NCI-H2029 treated with DMSO at 0.1 percent for 48 hours (cell line): ENCODE results near the gene CPHXL2.

Source experiments
- DNase-seq: peaks from one replicate; lab custom pipeline; 2025; lab: John Stamatoyannopoulos, UW

The CPHXL2 gene

DNA sequence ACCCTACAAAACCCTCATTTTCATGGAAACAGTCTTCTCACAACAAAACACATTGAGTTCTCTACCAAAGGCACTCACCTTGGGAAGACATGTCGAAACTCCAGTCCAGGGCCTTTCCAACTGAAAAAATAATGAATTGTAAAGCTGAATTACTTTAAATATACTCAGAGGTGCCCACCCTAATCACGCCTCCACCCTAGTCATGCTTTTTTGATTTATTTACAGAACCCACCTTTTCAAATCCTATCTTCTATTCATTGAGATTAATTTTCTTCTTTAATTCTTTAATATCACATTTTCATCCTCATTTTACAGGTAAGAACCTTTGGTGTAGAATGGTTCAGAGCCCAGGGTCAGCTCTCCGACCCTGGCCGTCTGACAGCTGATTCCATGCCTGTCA lies at the start of gene CPHXL2:
CPHXL2 (minus strand) TSS at position 101 of the 400 bp plus-strand sequence; CDS start at position 91, 10 bp downstream.
- DNase-seq, result no peak

DNA sequence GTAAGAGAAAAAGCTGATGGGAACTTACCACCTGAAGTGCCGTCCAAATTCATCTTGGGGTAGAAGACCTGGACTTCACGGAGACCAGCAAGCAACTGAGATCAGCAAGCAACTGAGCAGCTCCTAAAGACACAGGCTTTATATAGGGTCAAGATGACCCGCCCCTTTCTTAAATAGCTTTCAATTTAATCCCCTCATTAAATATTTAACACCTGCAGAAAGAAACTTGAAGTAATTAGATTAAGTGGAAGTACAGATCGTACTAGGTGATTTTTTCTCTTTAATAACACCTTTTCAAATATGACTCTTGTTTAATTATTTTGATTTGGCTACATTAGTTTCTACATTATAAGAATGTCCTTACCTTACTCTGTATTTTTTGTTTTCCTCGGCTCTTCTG lies 49.6 kb upstream of the CPHXL2 start, which contains the start of gene CPHXL:
CPHXL (minus strand) TSS at position 101 of the 400 bp plus-strand sequence; CDS start at position 53, 48 bp downstream.
- DNase-seq, result no peak

DNA sequence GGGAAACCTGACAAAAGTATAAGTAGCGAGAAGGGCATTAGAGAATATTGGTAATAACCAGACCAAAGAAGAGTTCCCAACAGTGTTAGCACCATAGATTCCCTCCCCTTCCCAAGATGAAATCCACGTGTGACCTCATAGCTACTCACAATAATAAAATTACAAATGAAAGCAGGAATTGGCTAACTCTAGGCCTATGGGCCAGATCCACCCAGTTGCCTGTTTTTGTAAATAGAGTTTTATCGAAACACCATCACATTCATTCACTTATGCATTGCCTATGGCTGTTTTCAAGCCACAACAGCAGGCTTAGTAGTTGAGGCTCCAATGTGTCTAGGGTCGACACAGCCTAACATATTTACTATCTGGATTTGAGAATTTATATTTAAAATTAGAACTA lies 41.6 kb upstream of the CPHXL2 start:
- DNase-seq, result no peak

DNA sequence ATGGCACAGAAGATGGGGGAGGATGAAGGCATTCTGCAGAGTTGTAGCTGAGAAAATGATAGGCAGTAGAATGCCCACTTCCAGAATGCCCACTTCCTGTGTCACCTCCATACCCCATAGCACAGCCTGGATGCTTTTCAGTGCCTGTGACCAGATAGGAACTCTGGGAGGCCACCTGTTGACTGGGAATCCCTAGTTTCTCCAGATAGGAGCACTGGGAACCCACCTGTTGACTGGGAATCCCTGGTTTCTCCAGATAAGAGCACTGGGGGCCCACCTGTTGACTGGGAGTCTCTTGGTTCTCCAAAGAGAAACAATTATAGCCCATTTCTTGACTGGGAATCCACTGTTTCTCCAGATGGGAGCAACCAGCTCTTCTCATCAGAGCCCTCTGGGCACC lies 37.9 kb upstream of the CPHXL2 start:
- no peak for DNase-seq

DNA sequence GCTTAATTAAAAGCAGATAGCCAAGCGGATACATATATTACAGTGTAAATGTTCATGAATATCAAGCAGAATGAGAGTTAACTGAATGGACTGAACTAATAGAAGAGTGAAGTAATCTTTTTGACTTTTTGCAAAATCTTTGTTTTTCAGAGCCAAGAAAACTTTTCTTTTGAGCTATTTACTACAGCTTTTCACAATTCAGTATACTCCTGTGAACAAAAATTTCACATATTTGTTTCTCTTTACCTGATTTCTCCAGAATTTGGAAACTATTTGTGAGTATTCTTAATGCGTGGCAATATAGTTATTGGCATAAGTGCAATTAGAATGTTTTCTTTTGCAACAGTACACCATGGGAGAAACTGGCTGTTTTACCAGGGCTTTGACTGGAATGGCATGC lies 33.5 kb upstream of the CPHXL2 start:
- DNase-seq, result no peak

DNA sequence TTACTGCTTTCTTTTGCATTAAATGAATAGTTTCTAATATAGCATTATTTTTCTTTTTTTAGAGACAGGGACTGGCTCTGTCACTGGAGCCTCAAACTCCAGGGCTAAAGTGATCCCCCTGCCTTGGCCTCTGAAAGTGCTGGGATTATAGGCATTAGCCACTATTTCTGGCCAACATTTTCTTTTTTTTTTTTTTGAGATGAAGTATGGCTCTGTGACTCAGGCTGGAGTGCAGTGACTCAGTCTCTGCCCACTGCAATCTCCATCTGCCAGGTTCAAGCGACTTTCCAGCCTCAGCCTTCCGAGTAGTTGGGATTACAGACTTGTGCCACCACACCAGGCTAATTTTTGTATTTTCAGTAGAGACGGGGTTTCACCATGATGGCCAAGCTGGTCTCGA lies 26.5 kb upstream of the CPHXL2 start:
- DNase-seq, result no peak

DNA sequence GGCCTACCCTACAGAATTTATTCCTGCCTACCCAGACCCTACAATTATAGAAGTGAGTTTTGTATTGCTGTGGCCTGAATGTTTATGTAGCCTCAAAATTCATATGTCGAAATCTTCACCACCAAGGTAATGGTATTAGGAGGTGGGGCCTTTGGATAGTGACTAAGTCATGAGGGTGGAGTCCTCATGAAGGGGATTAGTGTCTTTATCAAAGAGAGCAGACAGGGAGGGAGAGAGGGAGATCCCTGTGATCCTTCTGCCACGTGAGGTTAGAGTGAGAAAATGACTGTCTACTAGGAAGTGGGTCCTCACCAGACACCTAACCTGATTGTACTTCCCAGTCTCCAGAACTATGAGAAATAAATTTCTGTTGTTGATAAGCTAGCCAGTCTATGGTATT lies 25.4 kb upstream of the CPHXL2 start:
- no peak for DNase-seq

DNA sequence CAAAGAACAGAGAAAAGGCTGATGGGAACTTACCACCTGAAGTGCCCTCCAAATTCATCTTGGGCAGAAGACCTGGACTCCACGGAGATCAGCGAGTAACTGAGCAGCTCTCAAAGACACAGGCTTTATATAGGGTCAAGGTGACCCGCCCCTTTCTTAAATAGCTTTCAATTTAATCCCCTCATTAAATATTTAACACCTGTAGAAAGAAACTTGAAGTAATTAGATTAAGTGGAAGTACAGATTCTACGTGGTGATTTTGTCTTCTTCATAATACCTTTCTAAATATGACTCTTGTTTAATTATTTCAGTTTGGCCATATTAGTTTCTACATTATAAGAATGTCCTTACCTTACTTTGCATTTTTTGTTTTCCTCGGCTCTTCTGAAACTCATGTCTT lies 24.6 kb upstream of the CPHXL2 start, which contains the start of gene DUXB:
DUXB (minus strand) TSS at position 101 of the 400 bp plus-strand sequence; CDS start at position 58, 43 bp downstream.
- no peak for DNase-seq

DNA sequence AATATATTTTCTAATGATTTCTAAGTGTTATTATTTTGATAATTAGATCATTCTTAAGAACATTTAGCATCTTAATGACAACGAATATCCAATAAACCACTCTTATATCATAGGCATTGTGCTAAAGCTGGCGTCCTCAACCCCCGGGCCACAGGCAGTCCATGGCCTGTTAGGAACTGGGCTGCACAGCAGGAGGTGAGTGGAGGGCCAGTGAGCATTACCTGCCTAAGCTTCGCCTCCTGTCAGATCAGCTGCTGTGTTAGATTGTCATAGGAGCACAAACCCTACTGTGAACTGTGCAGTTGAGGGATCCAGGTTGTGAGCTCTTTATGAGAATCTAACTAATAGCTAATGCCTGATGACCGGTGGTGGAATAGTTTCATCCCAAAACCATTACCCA lies 20.8 kb upstream of the CPHXL2 start:
- no peak for DNase-seq

DNA sequence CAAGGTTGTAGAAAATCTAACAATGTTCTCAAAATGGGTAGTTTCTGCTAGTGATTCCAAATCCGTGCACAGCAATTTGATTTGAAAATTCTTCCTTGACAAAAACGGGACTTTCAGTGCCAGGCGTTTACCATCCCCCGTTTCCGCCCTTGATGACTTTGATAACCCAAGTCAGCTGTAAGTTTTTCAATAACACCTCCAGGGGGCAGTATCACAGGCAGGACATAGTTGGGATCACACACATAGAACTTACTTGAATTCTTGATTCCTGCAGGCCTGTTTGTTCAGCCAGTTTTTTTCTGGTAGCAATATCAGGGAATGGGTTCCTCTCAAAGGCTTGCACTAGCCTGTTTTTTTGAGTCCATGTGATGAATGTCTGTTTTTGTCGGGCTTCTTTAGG lies 18.9 kb upstream of the CPHXL2 start:
- no peak for DNase-seq

DNA sequence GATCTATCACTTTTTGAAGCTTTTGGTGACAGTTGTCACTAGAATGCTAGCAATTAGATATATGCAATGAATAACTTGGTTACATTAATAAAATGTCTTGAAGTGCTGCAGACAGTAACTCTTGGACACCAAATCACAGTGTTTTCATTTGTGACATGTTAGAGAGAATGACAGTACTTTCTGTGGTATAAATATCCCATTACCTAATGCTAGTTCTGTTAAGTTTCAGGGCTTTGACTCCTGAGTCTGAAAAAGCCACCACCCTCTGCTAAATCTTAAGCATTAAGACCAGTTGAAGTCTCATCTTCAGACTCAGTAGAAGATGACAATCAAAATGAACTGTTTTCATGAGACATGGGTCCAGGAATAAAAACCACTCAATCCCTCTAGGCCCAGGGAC lies 10.6 kb upstream of the CPHXL2 start:
- no peak for DNase-seq

DNA sequence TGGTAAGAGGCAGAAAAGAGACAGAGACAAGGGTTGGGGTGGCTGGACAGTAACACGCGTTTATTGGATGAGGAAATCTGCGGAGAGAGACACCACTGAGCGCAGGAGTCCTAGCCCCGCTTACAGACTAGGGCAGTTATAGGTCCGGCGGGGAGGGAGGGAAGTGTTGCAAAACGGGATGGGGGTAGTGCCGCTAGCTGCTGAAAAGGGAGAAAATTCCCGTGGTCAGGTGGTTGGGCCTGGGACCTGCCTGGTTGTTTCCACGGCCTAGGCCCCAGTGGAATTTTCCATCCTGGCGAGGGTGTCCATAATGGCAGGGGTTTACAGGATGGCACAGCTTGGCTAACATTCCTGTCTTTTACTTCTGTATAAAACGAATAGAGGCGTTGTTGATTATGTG lies 5.5 kb upstream of the CPHXL2 start:
- DNase-seq, result no peak

DNA sequence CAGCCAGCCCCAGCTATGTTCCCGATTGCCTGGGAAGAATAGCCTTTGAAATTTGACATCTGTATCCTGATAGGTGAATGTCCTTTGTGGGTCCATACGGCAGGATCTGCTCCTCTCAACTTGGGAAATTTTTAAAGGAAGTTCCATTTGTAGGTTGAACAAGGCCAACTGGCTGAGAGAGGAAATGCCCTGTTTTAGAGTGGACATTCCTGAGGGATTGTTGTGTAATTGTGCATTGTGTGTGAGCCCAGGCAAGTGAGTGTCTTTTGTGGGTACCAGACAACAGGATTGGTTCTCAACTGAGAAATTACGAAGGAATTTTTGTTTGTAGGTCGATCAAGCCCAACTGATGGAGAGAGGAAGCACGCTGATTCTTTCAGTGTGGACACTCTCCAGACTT lies 2.6 kb upstream of the CPHXL2 start:
- DNase-seq, result no peak

DNA sequence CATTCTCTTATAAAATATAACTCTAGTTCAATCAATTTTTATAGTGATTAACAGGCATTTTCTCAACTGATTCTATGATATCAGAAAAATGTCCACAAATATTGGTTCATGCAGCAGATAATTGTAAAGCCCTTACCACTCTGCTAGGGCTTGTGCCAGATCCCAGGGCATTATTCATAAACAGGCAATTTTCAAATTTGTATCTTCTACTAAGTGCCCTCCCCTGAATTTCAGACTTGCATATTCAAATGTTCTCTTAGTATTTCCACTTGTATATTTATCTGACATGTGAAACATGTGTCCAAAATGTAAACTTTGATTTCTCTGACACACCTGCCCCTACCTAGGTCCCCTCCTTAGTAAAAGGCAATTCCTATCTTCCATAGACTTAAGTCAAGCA lies 9.3 kb downstream of the CPHXL2 start:
- DNase-seq, result no peak

DNA sequence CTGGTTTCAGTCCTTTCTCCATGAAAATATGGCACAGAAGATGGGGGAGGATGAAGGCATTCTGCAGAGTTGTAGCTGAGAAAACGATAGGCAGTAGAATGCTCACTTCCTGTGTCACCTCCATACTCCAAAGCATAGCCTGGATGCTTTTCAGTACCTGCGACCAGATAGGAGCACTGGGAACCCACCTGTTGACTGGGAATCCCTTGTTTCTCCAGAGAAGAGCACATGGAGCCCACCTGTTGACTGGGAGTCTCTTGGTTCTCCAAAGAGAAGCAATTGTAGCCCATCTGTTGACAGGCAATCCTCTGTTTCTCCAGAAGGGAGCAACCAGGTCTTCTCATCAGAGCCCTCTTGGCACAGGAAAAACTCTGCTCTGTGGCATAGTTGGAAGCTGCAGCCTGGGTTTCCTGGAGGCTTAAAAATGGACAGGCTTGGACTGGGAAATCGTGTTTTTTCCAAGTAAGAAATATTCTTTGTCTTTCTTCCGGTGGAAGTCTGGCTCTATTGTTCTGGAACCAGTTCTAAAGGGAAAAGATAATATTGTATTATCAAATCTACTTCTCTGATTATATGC lies 16.0 kb downstream of the CPHXL2 start:
- no peak for DNase-seq

DNA sequence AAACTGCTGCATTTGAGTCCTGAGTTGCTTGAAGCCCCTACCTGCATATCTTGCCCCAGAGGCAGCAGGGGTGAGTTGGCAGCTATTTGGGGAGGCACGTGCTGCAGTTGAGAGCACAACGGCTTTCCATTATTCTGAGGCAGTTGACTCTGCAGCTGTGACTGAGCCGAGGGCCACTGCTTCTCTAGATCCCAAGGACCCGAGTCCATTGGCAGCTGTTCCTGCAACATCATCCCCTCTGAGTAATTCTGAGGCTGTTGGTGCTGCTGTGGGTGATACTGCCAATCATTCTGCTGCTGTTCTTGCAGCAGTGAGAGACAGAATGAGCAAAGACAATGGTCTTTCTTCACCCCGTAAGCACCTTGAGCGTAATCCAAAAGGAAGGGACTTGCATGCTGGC lies 16.5 kb downstream of the CPHXL2 start:
- DNase-seq, result no peak

DNA sequence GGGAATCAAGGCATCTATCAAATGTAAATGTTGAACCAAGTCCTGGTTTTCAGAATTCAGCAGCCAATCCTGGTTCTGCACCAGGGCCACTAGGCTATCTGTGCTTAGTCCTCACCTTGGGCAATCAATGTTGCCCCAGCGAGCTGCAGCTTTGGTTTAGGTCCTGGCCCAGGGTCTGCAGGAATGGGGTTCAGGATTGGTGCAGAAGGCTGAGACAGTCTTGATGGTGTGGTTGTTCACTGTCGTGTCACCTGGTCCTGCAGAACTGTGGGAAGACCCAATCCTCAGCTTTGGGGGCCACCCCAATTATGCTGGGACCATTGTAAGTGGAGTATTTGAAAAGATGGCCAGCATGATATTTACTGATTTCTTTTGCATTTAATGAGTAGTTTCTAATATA lies 18.6 kb downstream of the CPHXL2 start:
- no peak for DNase-seq

DNA sequence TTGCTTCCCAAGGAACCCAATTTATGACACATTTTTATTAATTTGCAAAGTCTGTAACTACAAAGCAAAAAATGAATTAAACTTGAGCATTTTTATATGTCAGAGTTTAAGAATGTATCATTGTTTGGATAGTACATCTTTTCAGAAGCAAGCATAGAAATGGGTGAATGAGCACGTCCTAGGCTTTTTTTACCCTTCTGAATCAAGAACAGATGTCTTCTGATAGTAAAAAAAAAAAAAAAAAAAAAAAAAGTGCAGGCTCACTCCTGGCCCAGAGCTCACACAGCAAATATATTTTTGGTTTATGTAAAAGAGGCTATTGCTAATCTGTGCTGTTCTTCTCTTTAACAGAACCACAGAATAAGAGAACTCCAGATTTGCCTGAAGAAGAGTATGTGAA lies 22.9 kb downstream of the CPHXL2 start:
- DNase-seq, result no peak

DNA sequence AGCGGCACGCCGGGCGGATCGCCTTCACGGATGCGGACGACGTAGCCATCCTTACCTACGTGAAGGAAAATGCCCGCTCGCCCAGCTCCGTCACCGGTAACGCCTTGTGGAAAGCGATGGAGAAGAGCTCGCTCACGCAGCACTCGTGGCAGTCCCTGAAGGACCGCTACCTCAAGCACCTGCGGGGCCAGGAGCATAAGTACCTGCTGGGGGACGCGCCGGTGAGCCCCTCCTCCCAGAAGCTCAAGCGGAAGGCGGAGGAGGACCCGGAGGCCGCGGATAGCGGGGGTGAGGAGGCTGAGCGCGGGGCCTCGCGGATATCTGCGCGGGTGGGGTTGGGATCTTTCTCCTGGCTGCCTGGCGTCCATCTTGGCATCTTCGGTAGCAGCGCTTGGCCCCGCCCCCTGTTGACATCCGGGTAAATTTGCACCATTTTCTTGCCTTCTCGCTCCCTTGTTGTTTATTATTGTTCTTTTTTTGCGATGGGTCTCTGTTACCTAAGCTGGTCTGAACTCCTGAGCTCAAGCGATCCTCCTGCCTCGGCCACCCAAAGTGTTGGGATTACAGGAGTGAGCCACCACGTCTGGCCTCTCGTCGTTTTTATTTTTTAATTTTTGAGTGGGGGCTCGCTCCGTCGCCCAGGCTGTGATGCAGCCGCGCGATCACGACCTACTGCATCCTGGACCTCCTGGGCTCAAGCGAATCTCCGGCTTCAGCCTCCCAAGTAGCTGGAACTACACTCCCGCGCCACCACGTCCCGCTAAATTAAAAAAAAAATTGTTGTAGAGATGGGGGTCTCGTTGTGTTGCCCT lies 28.3 kb downstream of the CPHXL2 start:
- no peak for DNase-seq

DNA sequence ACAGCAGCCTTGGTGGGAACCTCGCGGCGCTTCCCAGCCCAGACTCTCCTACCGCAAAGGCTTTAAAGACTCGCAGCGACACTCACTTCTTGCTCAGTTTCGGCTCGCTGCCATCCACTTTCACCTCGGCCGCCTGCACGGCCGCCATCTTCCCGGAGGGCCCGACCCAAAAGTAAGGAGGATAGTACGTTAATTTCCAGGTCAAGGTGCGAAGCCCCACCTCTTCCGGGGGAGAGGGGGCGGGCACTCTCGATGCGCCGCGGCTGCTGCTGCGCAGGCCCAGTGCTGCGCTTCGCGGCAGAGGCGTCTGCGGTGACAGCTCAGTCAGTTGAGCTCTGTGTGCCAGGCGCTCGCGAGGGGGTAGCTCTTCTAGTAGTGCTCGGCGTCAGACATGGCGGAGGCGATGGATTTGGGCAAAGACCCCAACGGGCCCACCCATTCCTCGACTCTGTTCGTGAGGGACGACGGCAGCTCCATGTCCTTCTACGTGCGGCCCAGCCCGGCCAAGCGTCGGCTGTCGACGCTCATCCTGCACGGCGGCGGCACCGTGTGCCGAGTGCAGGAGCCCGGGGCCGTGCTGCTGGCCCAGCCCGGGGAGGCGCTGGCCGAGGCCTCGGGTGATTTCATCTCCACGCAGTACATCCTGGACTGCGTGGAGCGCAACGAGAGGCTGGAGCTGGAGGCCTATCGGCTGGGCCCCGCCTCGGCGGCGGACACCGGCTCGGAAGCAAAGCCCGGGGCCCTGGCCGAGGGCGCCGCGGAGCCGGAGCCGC lies 29.1 kb downstream of the CPHXL2 start, which contains the start of the genes KARS1 and TERF2IP:
KARS1 (minus strand) TSS at position 174 of the 773 bp plus-strand sequence; CDS start at position 148, 26 bp downstream.
TERF2IP (plus strand) TSS at position 282 of the 773 bp plus-strand sequence; CDS start at position 392, 110 bp downstream.
- peak; percentile 29 for DNase-seq

DNA sequence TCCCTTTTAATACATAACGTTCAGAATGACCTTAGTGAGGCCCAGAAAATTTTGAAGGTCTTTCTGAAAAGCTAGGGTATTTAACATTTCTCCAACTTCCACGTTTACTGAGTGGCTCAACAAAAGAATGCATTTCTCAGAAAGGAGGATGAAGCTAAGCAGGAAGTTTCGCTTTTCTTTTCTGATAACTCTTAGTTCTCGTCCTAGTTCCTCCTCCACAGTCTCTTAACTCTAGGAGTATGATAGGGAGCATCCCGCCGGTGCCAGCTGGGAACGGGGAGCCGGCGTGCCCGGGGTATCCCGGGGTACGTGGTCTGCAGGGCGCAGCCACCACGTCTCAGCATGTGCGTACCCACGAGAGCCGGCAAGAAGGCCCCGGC lies 29.7 kb downstream of the CPHXL2 start:
- no peak for DNase-seq

DNA sequence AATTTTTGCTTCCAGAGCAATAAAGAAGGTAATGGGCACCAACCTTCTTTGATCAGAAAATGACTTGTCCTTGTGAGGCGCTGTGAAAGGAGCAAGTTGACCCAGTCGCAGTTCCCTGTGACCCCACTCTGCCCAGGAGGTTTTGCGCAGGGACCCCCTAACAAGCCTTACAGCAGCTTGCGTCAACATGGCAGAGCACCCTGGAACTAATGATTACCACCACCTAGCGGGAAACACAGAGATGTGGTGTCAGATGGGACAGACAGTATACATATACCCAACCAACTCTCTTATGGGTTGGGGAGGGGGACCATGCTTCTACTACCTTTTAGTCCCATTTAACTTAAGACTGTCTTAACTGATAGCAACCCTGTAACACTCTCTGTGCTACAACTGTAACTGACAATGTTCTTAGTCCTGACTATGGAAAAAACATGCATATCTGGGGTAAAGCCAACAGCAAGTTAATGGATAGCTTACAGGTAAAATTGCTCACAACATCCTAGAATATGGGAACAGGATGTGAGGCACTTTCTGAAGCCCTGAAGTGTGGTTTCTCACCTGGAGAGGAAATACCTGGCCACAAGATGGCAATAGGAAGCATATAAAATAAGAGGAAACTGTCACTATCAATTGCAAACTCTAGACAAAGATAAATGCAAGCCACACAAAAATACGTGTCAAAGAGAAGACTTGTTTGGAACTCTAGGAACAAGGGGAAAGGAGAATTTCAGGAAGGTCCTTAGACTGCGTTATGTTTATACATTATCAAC lies 32.4 kb downstream of the CPHXL2 start:
- no peak for DNase-seq
